Fibroblast of lung (primary cell): Measurements from ENCODE around the gene OSBPL7. TPM values are rescaled to one million over a fixed set of nuclear protein-coding genes. Genes with fewer than 3 reads are reported as not detected.

Experiments
- DNase-seq, 2 donors: peaks; one replicate each; pipeline versions ENCODE4 v3.0.0 to v3.0.0-alpha.2; 2010; ENCODE audit warnings: low read depth in 2 of 2
- H2AFZ ChIP-seq: 2 replicates; pipeline ENCODE4 v1.5.1; 2012; ENCODE audit warnings: low read length, control low read depth, inconsistent platforms
- H3K27ac ChIP-seq: 2 replicates; pipeline ENCODE4 v1.5.1; 2011; ENCODE audit warnings: low read length, control low read depth; ENCODE audit not compliant: insufficient read depth
- H3K27me3 ChIP-seq: 2 replicates; pipeline ENCODE4 v1.5.1; 2011; ENCODE audit warnings: mild to moderate bottlenecking, low read length; ENCODE audit not compliant: control insufficient read depth, insufficient read depth
- H3K36me3 ChIP-seq: 2 replicates; pipeline ENCODE4 v1.5.1; 2011; ENCODE audit warnings: low read length; ENCODE audit not compliant: control insufficient read depth, insufficient read depth
- H3K4me1 ChIP-seq: 2 replicates; pipeline ENCODE4 v1.5.1; 2011; ENCODE audit warnings: low read length; ENCODE audit not compliant: control insufficient read depth, insufficient read depth; ENCODE audit errors: extremely low read depth
- H3K4me2 ChIP-seq: 2 replicates; pipeline ENCODE4 v1.5.1; 2011; ENCODE audit warnings: low read length, control low read depth; ENCODE audit not compliant: insufficient read depth; ENCODE audit errors: extremely low read depth
- H3K4me3 ChIP-seq, 4 experiments: fragments of 200-600 bp in 1 of 4; sonication (generic) in 1 of 4; replicated peaks in 1 of 4; 2 replicates each; pipeline ENCODE4 v1.5.1; 2011 to 2016; ENCODE audit warnings: low read length in 4 of 4, low read depth in 3 of 4, mild to moderate bottlenecking in 3 of 4, control low read depth in 2 of 4, inconsistent platforms in 1 of 4, mixed read lengths in 1 of 4; ENCODE audit not compliant: insufficient read depth in 1 of 4; ENCODE audit errors: control extremely low read depth in 1 of 4
- H3K79me2 ChIP-seq: 2 replicates; pipeline ENCODE4 v1.5.1; 2012; ENCODE audit warnings: mild to moderate bottlenecking, low read length, inconsistent platforms; ENCODE audit not compliant: control insufficient read depth, insufficient read depth
- H3K9ac ChIP-seq: 2 replicates; pipeline ENCODE4 v1.5.1; 2011; ENCODE audit warnings: mild to moderate bottlenecking, low read length, control low read depth; ENCODE audit not compliant: insufficient read depth
- H3K9me3 ChIP-seq: 2 replicates; pipeline ENCODE4 v1.5.1; 2012; ENCODE audit warnings: low read depth, low read length; ENCODE audit not compliant: control insufficient read depth, insufficient read depth
- H4K20me1 ChIP-seq: 2 replicates; pipeline ENCODE4 v1.5.1; 2011; ENCODE audit warnings: low read length; ENCODE audit not compliant: control insufficient read depth, insufficient read depth; ENCODE audit errors: extremely low read depth
- EZH2 ChIP-seq: IDR thresholded peaks from 2 replicates; pipeline ENCODE4 v1.5.1; 2012; ENCODE audit warnings: low read length, control low read depth, mild to moderate bottlenecking; ENCODE audit errors: missing control alignments
- polyA plus RNA-seq, 2 donors: library from polyadenylated mRNA; depleted of rRNA in 1 of 2; stranded (reverse) in 1 of 2; unstranded in 1 of 2; fragments of >200 nt; gene quantifications; 2 replicates each; pipeline ENCODE4 v1.2.1, GENCODE V29; 2011 to 2012; ENCODE audit warnings: missing spikeins in 1 of 2
- total RNA-seq: library from RNA; depleted of rRNA; stranded (reverse); fragments of >200 nt; gene quantifications from 2 replicates; pipeline ENCODE4 v1.2.1, GENCODE V29; 2014
- TF ChIP-seq, protein P1 (sequence below), 2 donors: IDR thresholded peaks in 1 of 2; conservative IDR thresholded peaks in 1 of 2; 1 replicate in 1 of 2; 2 replicates in 1 of 2; pipeline ENCODE4 v1.5.1; 2011 to 2012; ENCODE audit warnings: low read length in 2 of 2, control low read depth in 1 of 2, inconsistent platforms in 1 of 2, low read depth in 1 of 2, mild to moderate bottlenecking in 1 of 2

OSBPL7 gene
- total and polyA plus RNA-seq, 2 donors (not counting 1 experiment from before 2014, with no cell fraction given), result 2.1 to 7.1 TPM

DNA sequence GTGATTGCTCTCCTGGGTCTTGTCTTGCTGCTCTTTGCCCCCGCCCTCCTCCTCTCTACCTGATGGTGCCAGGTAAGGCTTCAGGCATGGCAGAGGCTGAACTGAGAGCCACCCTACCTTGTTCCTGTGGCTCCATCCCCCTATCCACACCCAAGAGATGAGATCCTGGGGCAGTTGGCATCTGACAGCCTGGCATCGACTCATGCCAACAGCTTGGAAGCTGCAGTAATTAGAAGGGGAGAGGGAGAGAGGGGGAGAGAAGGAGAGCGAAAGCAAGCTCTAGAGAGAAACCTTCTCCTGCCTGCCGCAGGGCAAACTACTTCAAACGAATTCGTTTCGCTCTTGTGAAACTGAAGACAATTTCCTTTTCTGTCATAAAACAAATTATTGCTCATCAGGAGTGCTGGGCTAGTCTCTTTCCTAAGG lies 43.2 kb upstream of the OSBPL7 start:
- H3K9ac ChIP-seq, result no peak overlapping the region
- peaks cover 6% of the 10 kb centered on the region for H3K4me1 ChIP-seq
- H4K20me1 ChIP-seq, result no peaks in the 10 kb centered on the region
- peaks cover 11% of the 10 kb centered on the region for H3K27me3 ChIP-seq
- TF ChIP-seq, protein P1, sequence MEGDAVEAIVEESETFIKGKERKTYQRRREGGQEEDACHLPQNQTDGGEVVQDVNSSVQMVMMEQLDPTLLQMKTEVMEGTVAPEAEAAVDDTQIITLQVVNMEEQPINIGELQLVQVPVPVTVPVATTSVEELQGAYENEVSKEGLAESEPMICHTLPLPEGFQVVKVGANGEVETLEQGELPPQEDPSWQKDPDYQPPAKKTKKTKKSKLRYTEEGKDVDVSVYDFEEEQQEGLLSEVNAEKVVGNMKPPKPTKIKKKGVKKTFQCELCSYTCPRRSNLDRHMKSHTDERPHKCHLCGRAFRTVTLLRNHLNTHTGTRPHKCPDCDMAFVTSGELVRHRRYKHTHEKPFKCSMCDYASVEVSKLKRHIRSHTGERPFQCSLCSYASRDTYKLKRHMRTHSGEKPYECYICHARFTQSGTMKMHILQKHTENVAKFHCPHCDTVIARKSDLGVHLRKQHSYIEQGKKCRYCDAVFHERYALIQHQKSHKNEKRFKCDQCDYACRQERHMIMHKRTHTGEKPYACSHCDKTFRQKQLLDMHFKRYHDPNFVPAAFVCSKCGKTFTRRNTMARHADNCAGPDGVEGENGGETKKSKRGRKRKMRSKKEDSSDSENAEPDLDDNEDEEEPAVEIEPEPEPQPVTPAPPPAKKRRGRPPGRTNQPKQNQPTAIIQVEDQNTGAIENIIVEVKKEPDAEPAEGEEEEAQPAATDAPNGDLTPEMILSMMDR (conservative IDR thresholded peaks at IDR 0.05 in 1 of 2, IDR thresholded peaks at IDR 0.05 in 1 of 2; ENCODE audit: low read depth in 1 of 2, low read length in 2 of 2), result no peak
- no peak for TF ChIP-seq EZH2
- no peak for DNase-seq
- no peak overlapping the region for H2AFZ ChIP-seq
- no peaks in the 10 kb centered on the region for H3K36me3 ChIP-seq
- no peak overlapping the region for H3K27ac ChIP-seq
- H3K79me2 ChIP-seq, result no peaks in the 10 kb centered on the region
- no peak overlapping the region for H3K4me3 ChIP-seq
- no peak overlapping the region for H3K4me2 ChIP-seq
- no peaks in the 10 kb centered on the region for H3K9me3 ChIP-seq

DNA sequence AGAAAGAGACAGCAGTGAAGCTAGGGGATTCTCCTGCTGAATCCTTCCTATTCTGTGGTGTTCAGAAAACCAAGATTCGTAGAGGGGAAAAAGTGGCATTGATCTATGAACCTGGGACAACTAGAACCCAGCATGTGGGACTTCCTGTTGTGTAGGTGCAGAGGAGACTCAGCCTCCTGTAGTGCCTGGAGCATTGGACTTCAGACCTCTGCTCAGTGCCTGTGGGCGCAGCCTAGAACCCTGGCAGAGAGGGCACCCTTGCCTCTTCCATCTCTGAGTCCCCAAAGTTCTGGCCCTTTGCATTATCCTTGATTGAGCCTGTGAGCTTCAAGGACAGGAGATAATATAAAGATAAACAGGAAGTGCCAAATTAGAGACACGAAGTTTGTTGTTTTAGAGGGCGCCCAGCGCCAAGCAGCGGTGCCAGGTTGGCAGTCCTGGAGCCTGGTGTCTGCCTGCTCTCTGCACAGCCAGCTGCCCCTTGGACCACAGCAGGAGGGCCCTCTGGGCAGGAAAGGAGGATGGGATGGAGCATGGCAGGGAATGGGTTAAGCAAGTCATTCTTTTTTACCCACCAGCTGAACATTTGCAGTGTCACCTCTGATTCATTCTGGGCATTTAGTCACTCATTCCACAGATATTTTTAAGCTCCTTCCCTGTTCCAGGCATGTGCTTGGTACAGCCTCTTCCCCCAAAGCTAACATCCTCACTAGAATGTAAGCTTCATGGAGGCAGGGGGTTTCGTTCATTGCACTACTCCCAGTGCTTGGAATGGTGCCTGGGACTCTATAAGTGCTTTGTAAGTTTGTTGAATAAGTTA lies 41.2 kb upstream of the OSBPL7 start:
- no peak overlapping the region for H3K4me3 ChIP-seq
- H3K4me2 ChIP-seq, result peak overlapping the region; percentile 51
- no peaks in the 10 kb centered on the region for H3K9me3 ChIP-seq
- peak overlapping the region; percentile 83 for H2AFZ ChIP-seq
- peak overlapping the region; percentile 81 for H3K27ac ChIP-seq
- H3K79me2 ChIP-seq, result no peaks in the 10 kb centered on the region
- peak overlapping the region; percentile 30 for H3K9ac ChIP-seq
- peaks cover 6% of the 10 kb centered on the region for H3K4me1 ChIP-seq
- H4K20me1 ChIP-seq, result no peaks in the 10 kb centered on the region
- peaks cover 7% of the 10 kb centered on the region for H3K27me3 ChIP-seq
- H3K36me3 ChIP-seq, result no peaks in the 10 kb centered on the region
- TF ChIP-seq, protein P1 (conservative IDR thresholded peaks at IDR 0.05 in 1 of 2, IDR thresholded peaks at IDR 0.05 in 1 of 2; ENCODE audit: low read depth in 1 of 2, low read length in 2 of 2), result no peak
- no peak for TF ChIP-seq EZH2
- DNase-seq, result peak; percentile 76 to 89

DNA sequence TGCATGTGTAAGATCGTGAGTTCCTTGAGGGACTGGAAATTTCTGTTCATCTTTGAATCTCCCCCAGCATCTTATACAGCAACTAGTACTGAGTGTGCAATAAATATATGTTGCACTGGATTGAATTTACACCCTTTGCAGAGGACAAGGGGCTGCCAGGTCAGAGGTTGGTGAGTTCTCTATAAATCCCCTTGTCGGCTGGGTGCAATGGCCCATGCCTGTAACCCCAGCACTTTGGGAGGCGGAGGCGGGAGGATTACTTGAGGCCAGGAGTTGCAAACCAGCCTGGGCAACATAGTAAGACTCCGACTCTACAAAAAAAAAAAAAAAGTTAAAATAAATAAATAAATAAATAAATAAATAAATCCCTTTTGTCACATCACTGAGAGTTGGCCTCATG lies 38.8 kb upstream of the OSBPL7 start:
- Histone ChIP-seq H2AFZ (no peak overlapping the region), H3K4me3 (no peak overlapping the region), H3K9ac (no peak overlapping the region), H4K20me1 (no peaks in the 10 kb centered on the region), H3K27ac (no peak overlapping the region), H3K4me2 (no peak overlapping the region), H3K27me3 (peaks cover 13% of the 10 kb centered on the region), H3K4me1 (peaks cover 6% of the 10 kb centered on the region), H3K9me3 (no peaks in the 10 kb centered on the region), H3K36me3 (no peaks in the 10 kb centered on the region), H3K79me2 (no peaks in the 10 kb centered on the region)
- TF ChIP-seq, protein P1 (conservative IDR thresholded peaks at IDR 0.05 in 1 of 2, IDR thresholded peaks at IDR 0.05 in 1 of 2; ENCODE audit: low read depth in 1 of 2, low read length in 2 of 2), result no peak
- TF ChIP-seq EZH2, result no peak
- no peak for DNase-seq
